ELF-1 (cell line): ENCODE measurements around the gene PTPRN2.

ENCODE experiments used
- DNase-seq: peaks from one replicate; pipeline ENCODE4 v3.0.0-alpha.2; 2016; ENCODE audit warnings: low read depth, low spot score

The PTPRN2 gene

DNA sequence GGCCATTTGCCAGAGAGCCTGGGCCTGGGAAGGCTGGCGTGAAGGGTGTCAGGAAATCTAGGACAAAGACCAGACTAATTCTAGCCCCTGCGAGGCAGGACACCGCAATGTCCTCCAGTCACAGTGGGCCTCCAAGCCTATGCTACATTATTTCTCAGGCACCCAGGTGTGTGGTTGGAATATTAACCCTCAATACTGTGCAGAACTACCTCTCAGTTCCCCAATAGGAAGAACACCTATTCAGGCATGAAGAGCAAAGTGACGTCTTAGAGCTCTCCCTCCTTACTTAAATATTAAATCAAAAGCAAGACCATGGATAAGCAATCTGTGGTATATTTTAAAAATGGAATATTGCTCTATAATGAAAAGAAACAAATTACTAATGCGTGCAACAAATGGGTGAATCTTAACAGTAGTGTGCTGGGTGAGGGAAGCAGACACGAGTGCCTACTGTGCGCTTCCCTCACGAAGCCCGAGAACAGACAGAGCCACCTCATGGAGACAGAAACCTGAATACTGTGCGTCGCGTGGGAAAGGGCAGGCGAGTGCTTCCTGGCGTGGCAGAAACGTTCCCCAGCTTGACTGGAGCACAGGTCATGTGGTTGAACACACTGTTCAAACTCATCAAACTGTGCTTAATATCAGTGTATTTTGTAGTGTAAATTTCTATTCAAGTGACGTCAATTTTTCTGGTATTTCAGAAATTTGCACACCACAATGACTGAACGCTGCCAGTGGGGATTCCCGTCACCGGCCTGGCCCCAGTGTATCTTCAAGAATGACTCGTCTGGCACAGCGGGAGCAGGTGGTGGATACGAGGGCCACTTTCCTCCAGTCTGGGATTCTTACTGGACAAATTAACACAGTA is 15.5 kb upstream of the PTPRN2 start:
- no peak for DNase-seq

- no peak for DNase-seq
Observed at GRCh38 chr7:158602041-158602440, 14.4 kb upstream of the PTPRN2 start.

- DNase-seq, result no peak
Observed at GRCh38 chr7:158601090-158601489, 13.5 kb upstream of the PTPRN2 start.

DNA sequence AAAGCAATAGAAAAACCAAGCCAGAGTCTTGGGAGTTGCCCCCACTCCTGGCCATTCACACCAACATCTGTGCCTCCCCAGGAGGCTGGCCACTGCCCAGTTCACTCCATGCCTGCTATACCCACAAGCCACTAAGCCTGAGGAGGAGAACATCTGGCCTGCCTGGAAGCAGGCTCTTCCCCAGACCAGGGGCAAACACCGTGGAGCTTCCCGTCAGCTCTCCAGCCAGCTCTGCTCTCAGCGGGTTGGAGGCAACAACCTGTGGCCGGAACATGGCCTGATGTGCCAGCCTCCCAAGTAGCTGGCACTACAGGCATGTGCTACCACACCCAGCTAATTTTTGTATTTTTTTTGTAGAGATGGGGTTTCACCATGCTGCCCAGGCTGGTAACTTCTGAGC is 9.1 kb upstream of the PTPRN2 start:
- no peak for DNase-seq

- DNase-seq, result no peak
Observed at GRCh38 chr7:158596309-158596708, 8.7 kb upstream of the PTPRN2 start.

DNA sequence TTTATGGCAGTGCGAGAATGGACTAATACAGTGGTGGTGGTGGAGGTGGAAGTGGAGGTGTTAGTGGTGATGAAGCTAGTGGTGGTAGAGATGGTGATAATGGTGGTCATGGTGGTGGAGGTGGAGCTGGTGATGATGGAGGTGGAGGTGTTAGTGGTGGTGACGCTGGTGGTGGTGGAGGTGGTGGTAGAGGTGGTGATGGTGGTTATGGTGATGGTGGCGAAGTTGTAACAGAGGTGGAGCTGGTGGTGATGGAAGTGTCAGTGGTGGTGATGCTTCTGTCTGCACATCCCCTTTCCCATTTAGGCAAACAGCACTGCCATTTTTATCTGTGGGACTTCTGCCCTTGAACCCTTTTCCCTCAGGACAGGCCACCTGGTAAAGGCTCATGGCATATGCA is 7.4 kb upstream of the PTPRN2 start:
- no peak for DNase-seq

DNA sequence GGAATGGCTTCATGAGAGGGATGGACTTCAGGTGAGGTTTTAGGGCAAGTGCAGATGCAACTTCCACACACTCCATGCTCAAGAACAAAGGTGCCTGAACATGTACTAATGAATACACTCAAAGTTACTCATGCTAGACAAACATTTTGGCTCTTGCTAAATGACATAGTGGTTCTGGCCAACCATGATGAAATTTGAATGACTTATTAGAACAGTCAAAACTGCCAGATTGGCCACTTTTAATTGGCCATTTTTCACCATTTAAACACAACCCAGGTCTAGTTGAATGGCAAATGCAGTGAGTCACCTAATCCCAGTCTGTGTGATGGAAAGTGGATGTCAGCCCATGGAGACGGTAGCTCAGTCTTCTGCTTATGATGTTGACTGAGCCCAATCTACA is 4.9 kb upstream of the PTPRN2 start:
- DNase-seq, result no peak

GRCh38 chr7:158591944-158592343 is 4.3 kb upstream of the PTPRN2 start:
- DNase-seq, result no peak

GRCh38 chr7:158590181-158590530 is 2.5 kb upstream of the PTPRN2 start:
- no peak for DNase-seq

GRCh38 chr7:158589653-158590052 is 2.0 kb upstream of the PTPRN2 start:
- DNase-seq, result no peak

DNA sequence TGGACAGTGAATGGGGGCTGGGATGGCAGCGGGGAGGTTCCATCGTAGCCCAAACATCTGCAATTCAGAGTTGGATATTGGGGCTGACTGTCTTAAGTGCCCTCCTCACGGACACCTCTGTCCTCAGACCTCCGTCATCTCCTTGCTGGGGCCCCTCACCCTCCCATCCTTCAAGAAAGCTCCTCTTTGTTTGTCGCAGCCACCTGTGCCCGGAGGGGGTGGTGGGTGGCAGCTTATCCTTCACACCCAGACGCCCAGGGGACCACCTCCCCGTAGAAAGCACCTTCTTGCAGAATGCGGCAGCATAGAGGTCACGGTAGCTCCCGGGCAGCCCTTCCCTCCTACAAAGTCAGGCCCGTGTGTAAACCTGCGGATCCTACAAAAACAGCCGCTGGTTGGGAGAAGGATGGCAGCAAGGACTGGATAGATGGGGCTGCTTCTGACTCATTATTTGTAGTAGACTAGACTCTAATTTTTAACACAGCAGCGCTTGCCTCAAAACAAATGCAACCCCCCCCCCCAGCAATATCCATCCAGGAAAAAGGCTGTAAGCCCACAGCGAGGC is 1.3 kb upstream of the PTPRN2 start:
- DNase-seq, result no peak

GRCh38 chr7:158588085-158588877 is 658 bp upstream of the PTPRN2 start:
- DNase-seq, result peak; percentile 32

DNA sequence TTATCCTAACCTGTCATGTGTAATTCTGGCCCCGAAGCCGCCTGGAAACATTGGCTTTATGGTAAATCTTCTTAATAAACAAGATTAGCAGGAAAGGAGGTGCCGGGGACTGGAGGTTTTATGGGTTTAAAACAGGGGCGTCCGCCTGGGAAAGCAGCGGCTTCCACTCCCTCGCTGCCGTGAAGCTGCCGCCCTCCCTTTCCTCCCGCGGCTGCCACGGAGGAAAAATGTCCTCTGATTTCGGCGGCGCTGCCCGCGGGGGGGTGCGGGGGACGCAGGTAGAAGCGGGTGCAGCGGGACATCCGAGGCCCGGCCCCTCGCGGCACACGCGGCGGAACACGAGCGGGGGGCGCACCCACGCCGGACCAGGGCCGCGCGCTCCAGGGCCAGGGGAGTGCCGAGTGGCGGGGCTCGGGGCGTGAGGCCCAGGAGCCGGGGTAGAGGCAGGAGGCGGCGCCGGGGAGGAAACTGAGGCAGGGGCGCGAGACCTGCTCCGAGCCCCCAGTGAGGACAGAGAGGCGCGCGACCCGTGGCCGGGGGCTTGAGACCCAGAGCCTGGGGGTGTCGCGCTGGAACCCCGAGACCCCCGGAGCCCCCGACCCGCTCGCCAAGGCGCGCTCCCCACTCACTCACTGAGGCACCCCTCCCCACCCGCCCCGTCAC is 993 bp downstream of the PTPRN2 start:
- no peak for DNase-seq

DNA sequence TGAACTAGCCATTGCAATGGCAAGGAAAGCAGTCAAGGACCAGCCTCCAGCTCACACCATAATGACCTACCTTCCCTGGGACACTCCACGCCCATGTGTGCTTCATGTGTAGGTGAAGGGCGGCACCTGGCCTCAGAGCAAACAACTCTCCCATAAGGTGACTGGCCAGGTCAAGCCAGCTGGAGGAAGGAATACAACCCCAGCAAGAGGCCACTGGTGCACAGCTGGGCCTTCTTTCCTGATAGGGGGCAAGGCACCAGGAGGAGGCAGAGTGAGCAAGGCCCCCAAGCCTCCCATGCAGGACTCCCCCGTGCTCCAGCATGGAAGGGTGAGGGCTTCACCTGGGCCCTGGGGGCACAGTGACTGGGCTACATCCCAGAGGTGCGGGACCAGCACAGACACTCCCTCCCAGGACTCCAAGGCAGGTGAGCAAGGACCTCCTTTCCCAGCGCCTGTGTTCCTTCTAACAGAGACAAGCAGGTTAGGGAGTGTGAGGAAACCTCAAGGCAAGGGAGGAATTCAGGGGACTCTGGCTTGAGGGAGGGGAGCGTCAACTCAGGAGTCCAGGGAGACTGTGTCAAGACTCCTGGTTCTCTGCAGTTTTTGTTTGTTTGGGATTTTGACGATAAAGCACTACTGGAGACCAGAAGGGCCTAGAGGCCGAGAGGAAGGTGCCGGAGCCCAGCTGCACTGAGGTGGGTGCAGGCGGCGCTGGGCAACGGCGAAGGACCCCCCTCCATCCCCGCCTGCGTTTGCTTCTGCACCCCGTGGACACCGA is 1.7 kb downstream of the PTPRN2 start:
- no peak for DNase-seq

DNA sequence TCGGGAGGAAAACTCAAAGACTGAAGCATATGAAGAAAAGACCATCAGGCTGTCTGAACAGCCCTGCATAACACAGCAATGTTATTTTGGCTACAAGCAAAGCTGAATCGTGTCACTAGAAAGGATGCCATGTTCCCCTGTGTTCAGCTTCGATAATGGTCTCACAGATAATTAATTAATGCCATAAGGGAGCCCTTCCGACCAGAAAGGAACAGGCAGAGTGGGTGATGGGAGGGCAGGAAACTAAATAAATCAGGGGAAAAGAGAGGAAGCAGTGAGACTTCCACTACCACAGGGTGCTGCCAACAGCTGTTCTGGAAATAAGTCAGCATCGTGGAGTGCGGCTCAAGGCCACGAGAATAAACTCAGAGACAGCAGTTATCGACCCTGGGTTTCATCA is 3.2 kb downstream of the PTPRN2 start:
- DNase-seq, result no peak

- no peak for DNase-seq
Observed at GRCh38 chr7:158583810-158584209, 3.8 kb downstream of the PTPRN2 start.

DNA sequence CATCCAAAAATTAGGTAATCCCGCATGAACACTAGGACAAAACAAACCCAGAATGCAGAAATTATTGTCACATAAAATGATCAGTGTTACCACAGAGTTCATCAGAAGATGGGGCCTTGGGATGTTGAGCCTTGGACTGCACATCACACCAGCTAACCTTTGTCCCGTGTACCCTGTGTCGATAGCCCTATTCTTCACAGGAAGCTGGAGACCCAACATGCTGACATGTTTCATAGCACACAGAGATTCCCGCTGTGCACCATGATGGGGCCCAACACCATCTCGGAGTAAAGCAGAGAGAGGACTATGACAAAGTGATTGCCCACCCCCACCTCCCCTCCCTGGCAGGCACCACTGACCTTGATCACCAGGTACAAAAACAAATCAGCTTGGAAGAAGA is 4.5 kb downstream of the PTPRN2 start:
- no peak for DNase-seq

- DNase-seq, result no peak
Observed at GRCh38 chr7:158582089-158582456, 5.5 kb downstream of the PTPRN2 start.

DNA sequence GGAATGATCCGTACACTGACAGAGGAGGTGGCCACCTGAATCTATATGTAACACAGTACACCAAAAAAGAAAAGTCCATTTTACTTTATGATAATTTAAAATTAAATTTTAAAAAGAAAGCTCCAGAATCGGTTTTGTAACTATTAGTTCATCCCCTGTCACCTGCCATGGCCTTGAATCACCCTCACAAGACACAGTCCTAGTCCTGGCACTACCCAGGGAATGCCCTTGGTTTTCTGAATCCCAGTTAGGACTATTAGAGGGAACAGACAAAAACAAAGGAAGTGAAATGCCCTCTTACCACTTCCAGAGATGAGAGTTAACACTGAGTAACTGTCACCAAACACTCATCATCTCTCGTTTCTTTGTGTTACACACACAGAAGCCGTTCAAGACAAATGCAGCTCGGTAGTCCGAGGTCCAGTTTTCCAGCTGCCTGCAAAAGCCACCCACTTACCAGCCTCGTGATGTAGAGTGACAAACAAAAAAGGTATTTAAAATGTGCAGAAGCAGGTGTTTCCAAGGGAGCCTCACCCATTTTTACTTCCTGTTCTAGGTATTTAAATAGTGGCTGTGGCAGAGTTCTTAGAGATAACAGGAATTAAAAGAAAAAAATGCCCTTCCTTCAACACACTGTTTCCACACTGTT is 6.1 kb downstream of the PTPRN2 start:
- no peak for DNase-seq

GRCh38 chr7:158579662-158580646 is 7.7 kb downstream of the PTPRN2 start:
- DNase-seq, result no peak
